GM18511 (cell line): ENCODE measurements around the gene TRIM24.
"Not testable (repeated sequence)": the region's sequence is repeated elsewhere in the genome, so short reads cannot be mapped to it uniquely, and the experiment has no call there.

Experiments used
- ATAC-seq: cut with Tn5 transposase; IDR thresholded peaks from one replicate; pipeline ENCODE4 v1.9.1; 2021; ENCODE audit warnings: mild to moderate bottlenecking, moderate library complexity; ENCODE audit not compliant: unreplicated experiment

The TRIM24 gene

GRCh38 chr7:138459413-138460175 is 465 bp upstream of the TRIM24 start:
- ATAC-seq = peak; percentile 81

- ATAC-seq = peak; percentile 46
These were observed 869 bp downstream of the TRIM24 start for GRCh38 chr7:138460649-138461607.

GRCh38 chr7:138463291-138463618 is 3.2 kb downstream of the TRIM24 start:
- ATAC-seq = not testable (repeated sequence)

DNA sequence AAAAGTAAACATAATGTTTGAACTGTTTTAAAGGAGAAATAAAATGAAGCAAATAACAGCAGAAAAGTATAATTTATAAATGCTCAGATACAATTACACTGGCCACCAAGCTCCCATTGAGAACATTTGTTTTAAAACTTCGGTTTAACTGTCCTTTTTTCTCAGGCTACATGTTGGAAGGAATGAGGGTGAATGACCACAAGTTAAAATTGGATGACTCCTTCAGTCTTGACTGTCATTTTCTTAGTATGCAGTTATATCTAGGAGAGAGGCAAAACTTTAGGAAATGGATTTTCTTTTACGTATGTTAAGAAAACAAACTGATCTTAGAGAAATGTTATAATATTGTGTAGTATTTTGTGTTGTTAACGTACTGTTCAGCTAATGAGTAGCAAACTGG is 5.0 kb downstream of the TRIM24 start:
- no peak for ATAC-seq

- ATAC-seq = peak; percentile 84
These were observed 6.2 kb downstream of the TRIM24 start for GRCh38 chr7:138466069-138466756.

- no peak for ATAC-seq
These were observed 8.4 kb downstream of the TRIM24 start for GRCh38 chr7:138468244-138469123.

DNA sequence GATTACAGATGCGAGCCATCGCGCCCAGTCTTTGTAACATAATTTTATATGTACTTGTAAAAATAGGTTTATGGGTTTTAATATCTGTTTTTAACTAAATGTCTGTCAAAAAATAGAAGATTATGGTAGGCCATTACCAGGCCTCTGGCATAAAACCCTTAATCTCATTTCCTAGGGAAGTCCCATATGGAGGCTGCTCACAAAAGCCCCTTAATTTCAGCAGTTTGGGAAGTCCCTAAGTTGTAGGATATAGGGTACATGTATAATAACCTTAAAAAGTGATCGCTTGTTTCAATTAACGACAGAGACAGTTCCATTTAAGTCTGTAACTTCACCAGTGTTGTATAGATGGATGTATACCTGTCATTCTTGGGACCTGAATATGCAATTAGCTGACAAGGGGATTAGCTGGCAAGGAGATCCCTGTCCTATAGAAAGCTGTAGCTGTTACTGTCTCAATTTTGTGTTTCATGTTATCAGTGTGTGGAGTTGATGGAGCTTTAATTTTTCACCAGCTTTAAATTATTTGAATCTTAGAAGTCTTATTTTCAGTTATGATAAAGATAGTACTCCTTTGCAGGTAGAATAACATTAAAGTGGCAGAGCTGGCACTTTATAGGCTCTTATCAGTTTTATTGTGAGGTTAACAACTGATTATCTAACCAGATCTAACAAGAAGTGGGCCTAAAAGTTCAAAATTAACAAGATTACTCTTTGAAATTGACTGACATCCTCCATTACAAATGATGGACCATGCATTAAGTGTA is 10.5 kb downstream of the TRIM24 start:
- no peak for ATAC-seq

DNA sequence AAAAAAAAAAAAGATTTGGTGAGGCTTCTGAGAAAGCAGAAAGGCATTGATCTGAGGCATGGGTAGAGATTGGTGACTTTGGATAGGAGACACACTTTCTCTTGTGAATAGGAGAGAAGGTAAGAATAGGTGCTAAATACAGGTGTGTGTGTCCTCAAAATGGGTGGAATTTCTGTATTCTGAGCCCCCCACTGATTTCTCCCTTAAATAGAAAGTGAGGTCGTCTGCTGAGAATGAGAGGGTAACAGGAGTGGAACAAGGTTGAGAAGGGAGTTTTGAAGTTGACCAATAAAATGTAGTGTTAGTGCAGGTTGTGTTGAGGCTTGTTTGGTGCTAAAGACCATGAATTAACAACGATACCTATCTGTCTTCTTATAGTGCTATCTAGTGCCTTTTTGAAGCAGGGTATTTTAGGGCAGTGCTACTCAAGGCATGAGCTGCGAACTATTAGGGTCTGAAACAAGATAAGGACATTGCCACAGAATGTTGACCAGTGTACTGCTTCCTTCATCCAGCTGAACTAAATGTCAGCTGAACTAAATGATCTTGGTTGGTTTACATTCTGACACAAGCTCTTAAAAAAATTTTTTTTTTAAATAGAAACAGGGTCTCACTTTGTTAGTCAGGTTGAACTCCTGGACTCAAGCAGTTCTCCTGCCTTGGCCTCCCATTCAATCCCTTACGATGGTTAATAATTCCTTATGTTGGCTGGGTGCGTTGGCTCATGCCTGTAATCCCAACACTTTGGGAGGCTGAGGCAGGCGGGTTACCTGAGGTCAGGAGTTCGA is 12.4 kb downstream of the TRIM24 start:
- no peak for ATAC-seq

GRCh38 chr7:138475377-138475776 is 15.3 kb downstream of the TRIM24 start:
- ATAC-seq = no peak

GRCh38 chr7:138477081-138477578 is 17.1 kb downstream of the TRIM24 start:
- no peak for ATAC-seq

- no peak for ATAC-seq
These were observed 17.5 kb downstream of the TRIM24 start for GRCh38 chr7:138477581-138477980.

- peak; percentile 78 for ATAC-seq
These were observed 18.4 kb downstream of the TRIM24 start for GRCh38 chr7:138478499-138478908.

DNA sequence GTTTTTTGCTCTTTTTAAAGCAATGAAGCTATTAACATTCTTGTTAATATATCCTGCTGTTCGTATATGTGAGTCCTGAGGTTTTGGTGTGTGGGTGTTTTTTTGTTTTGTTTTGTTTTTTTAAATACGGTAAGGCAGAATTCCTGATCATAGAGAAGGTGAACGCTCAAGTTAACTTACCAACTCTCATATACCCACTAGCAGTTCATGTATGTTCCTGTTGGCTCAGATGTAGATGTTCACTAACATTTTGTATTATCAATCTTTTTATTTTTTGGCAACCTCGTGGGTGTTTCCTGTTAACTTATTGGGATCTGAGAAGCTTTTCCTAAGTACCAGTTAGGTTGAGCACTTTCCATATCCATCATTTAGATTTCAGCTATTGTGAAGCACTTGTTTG is 20.5 kb downstream of the TRIM24 start:
- ATAC-seq = no peak

GRCh38 chr7:138481447-138482380 is 21.7 kb downstream of the TRIM24 start:
- ATAC-seq = no peak

DNA sequence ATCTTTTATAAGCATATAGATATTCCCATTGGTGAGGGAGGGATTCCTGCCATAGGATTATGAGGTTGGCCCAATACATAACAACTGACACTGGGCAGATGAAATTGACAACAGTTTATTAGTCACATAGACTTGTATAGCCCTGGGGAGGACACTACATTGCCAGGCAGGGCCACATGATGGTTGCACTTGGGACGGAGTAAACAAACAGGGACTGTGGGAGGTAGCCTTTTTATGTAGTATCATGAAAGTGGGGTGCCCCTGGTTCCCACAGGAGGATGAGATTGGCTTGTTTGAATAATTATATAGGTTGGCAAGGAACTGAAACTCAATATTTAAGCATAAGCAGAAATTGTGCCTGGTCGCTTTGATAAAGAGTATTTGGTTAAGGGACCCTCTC is 23.5 kb downstream of the TRIM24 start:
- ATAC-seq = no peak

DNA sequence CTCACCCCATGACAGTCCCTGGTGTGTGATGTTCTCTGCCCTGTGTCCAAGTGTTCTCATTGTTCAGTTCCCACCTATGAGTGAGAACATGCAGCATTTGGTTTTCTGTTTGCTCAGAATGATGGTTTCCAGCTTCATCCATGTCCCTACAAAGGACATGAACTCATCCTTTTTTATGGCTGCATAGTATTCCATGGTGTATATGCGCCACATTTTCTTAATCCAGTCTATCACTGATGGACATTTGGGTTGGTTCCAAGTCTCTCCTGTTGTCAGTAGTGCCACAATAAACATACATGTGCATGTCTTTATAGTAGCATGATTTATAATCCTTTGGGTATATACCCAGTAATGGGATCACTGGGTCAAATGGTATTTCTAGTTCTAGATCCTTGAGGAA is 25.4 kb downstream of the TRIM24 start:
- not testable (repeated sequence) for ATAC-seq

DNA sequence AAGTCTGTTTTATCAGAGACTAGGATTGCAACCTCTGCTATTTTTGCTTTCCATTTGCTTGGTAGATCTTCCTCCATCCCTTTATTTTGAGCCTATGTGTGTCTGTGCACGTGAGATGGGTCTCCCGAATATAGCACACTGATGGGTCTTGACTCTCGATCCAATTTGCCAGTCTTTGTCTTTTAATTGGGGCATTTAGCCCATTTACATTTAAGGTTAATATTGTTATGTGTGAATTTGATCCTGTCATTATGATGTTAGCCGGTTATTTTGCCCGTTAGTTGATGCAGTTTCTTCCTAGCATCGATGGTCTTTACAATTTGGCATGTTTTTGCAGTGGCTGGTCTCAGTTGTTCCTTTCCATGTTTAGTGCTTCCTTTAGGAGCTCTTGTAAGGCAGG is 29.1 kb downstream of the TRIM24 start:
- not testable (repeated sequence) for ATAC-seq
